ENCODE data around the gene GMPR2.

DNA sequence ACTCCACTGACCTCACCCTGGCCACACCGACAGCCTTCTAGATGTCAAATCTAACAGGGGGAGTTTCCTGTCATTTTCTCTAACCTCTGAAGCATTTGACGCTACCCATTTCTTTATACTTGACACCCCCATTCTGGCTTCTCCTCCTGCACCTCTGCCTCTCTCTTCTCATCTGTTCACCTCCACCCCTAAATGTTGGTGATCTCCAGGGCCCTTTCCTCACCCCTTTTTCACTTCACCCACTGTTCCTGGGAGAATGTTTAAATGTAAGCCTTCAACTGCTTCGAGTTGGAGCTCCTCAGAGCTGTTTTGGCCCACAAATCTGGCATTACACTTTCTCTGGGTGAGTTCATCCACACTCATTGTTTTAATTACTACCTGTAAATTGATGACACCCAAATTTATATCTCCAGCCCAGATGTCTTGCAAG is 39.1 kb downstream of the GMPR2 start:
- TF ChIP-seq, protein P1, sequence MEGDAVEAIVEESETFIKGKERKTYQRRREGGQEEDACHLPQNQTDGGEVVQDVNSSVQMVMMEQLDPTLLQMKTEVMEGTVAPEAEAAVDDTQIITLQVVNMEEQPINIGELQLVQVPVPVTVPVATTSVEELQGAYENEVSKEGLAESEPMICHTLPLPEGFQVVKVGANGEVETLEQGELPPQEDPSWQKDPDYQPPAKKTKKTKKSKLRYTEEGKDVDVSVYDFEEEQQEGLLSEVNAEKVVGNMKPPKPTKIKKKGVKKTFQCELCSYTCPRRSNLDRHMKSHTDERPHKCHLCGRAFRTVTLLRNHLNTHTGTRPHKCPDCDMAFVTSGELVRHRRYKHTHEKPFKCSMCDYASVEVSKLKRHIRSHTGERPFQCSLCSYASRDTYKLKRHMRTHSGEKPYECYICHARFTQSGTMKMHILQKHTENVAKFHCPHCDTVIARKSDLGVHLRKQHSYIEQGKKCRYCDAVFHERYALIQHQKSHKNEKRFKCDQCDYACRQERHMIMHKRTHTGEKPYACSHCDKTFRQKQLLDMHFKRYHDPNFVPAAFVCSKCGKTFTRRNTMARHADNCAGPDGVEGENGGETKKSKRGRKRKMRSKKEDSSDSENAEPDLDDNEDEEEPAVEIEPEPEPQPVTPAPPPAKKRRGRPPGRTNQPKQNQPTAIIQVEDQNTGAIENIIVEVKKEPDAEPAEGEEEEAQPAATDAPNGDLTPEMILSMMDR (IDR thresholded peaks at IDR 0.05), result no peak
- TF ChIP-seq POLR2A (IDR thresholded peaks at IDR 0.05), result no peak
